Endothelial cell of umbilical vein (primary cell): Measurements from ENCODE around the gene ORMDL3. TPM values are rescaled to one million over a fixed set of nuclear protein-coding genes. Genes with fewer than 3 reads are reported as not detected.

Experiments used
- BruUV-seq: library from RNA; stranded (reverse); fragments of 400-500 nt; replicated peaks from 2 replicates; lab custom pipeline; 2021; lab: Mats Ljungman, UMichigan
- CTCF ChIA-PET: fragments of 300-600, 350-600 bp; sonication (Branson Sonifier 250); formaldehyde crosslinking; loops from one replicate; lab custom pipeline; 2021; ENCODE audit warnings: antibody characterized with exemption, inconsistent platforms; lab: Charles Lee
- POLR2A ChIA-PET: fragments of 300-600, 350-600 bp; sonication (Branson Sonifier 250); formaldehyde crosslinking; loops from one replicate; lab custom pipeline; 2021; ENCODE audit warnings: antibody characterized with exemption, inconsistent platforms; lab: Charles Lee
- DNase-seq: peaks from one replicate; pipeline ENCODE4 v3.0.0-alpha.2; 2011; ENCODE audit warnings: low read depth, low spot score
- FAIRE-seq: peaks from 2 replicates; lab custom pipeline; 2011; peaks lifted over from hg19 to GRCh38; lab: Jason Lieb, UNC
- H2AFZ ChIP-seq: 2 replicates; pipeline ENCODE4 v1.6.0; 2012; ENCODE audit warnings: low read depth, low read length, control low read depth, inconsistent platforms
- H3K27ac ChIP-seq: 2 replicates; pipeline ENCODE4 v1.5.1; 2011; ENCODE audit warnings: low read depth, mild to moderate bottlenecking, control low read depth, low read length, moderate library complexity; ENCODE audit not compliant: insufficient read depth
- H3K27me3 ChIP-seq, 2 experiments: 2 replicates each; pipeline versions ENCODE4 v1.6.0 to v1.6.1; 2011; ENCODE audit warnings: low read length in 2 of 2, mixed read lengths in 1 of 2; ENCODE audit not compliant: control insufficient read depth in 2 of 2, insufficient read depth in 2 of 2
- H3K36me3 ChIP-seq, 2 experiments: 2 replicates in 1 of 2; 3 replicates in 1 of 2; pipeline ENCODE4 v1.5.1; 2011; ENCODE audit warnings: low read length in 2 of 2, mild to moderate bottlenecking in 1 of 2, moderate library complexity in 1 of 2; ENCODE audit not compliant: control insufficient read depth in 2 of 2, insufficient read depth in 2 of 2; ENCODE audit errors: extremely low read depth in 1 of 2
- H3K4me1 ChIP-seq: 3 replicates; pipeline ENCODE4 v1.5.1; 2011; ENCODE audit warnings: mild to moderate bottlenecking, low read length; ENCODE audit not compliant: control insufficient read depth, insufficient read depth; ENCODE audit errors: extremely low read depth
- H3K4me2 ChIP-seq: 2 replicates; pipeline ENCODE4 v1.6.1; 2011; ENCODE audit warnings: low read length, control low read depth, mixed read lengths; ENCODE audit not compliant: insufficient read depth
- H3K4me3 ChIP-seq, 3 experiments: fragments of 200-600 bp in 1 of 3; sonication (generic), shearing (Covaris generic) in 1 of 3; replicated peaks in 1 of 3; 2 replicates each; pipeline ENCODE4 v1.5.1; 2011 to 2016; ENCODE audit warnings: control low read depth in 3 of 3, low read length in 3 of 3, mild to moderate bottlenecking in 2 of 3, inconsistent platforms in 1 of 3, low read depth in 1 of 3, moderate library complexity in 1 of 3; ENCODE audit not compliant: insufficient read depth in 1 of 3
- H3K79me2 ChIP-seq: 2 replicates; pipeline ENCODE4 v1.6.0; 2012; ENCODE audit warnings: low read length, inconsistent platforms; ENCODE audit not compliant: control insufficient read depth, insufficient read depth
- H3K9ac ChIP-seq: replicated peaks from 2 replicates; pipeline ENCODE3; 2011; ENCODE audit warnings: low read length, control low read depth; ENCODE audit not compliant: insufficient read depth; ENCODE audit errors: extremely low read depth
- H3K9me1 ChIP-seq: replicated peaks from 3 replicates; pipeline ENCODE4 v1.6.0; 2011; ENCODE audit warnings: mild to moderate bottlenecking, low read length; ENCODE audit not compliant: control insufficient read depth, insufficient read depth; ENCODE audit errors: extremely low read depth
- H3K9me3 ChIP-seq: replicated peaks from 2 replicates; pipeline ENCODE4 v1.5.1; 2012; ENCODE audit warnings: low read length, inconsistent platforms; ENCODE audit not compliant: control insufficient read depth, insufficient read depth
- H4K20me1 ChIP-seq: replicated peaks from 2 replicates; pipeline ENCODE3; 2011; ENCODE audit warnings: mild to moderate bottlenecking, low read length; ENCODE audit not compliant: control insufficient read depth, insufficient read depth; ENCODE audit errors: extremely low read depth
- EZH2 ChIP-seq: IDR thresholded peaks from 2 replicates; pipeline ENCODE4 v1.6.1; 2012; ENCODE audit warnings: borderline replicate concordance, low read depth, mild to moderate bottlenecking, moderate library complexity, low read length, inconsistent platforms; ENCODE audit not compliant: severe bottlenecking
- FOS ChIP-seq: IDR thresholded peaks from 2 replicates; pipeline ENCODE4 v1.6.1; 2011; ENCODE audit warnings: mild to moderate bottlenecking, low read length, moderate library complexity, borderline replicate concordance; ENCODE audit not compliant: insufficient read depth
- GATA2 ChIP-seq: IDR thresholded peaks from 2 replicates; pipeline ENCODE4 v1.7.0; 2011; ENCODE audit warnings: low read depth, mild to moderate bottlenecking, moderate library complexity, mixed read lengths, low read length; ENCODE audit not compliant: insufficient read length, insufficient read depth
- JUN ChIP-seq: IDR thresholded peaks from 2 replicates; pipeline ENCODE4 v1.6.1; 2011; ENCODE audit warnings: borderline replicate concordance, low read depth; ENCODE audit not compliant: insufficient read length, insufficient read depth
- MYC ChIP-seq: IDR thresholded peaks from one replicate; pipeline ENCODE4 v1.6.1; 2011; ENCODE audit warnings: mild to moderate bottlenecking, low read depth, low read length
- POLR2A ChIP-seq: IDR thresholded peaks from 2 replicates; pipeline ENCODE4 v1.6.1; 2012; ENCODE audit warnings: low read depth, mild to moderate bottlenecking, control low read depth, low read length
- POLR2AphosphoS5 ChIP-seq: IDR thresholded peaks from 2 replicates; pipeline ENCODE4 v1.6.1; 2012; ENCODE audit warnings: low read depth, mild to moderate bottlenecking, control low read depth, low read length, moderate library complexity; ENCODE audit not compliant: insufficient read depth
- dilution Hi-C: fragments of 300-500 bp; cut with MboI; formaldehyde crosslinking; loops from one replicate; pipeline ENCODE4 v1.15.0; 2019; ENCODE audit warnings: low sequenced_read_pairs; ENCODE audit not compliant: extremely low pct_ligation_motif_present
- intact Hi-C: fragments of 100-400 bp; cut with micrococcal nuclease; formaldehyde crosslinking; loops from one replicate; pipeline ENCODE4 v1.10.0; 2022
- polyA plus RNA-seq, 4 experiments: library from polyadenylated mRNA; depleted of rRNA in 3 of 4; stranded (reverse) in 3 of 4; unstranded in 1 of 4; fragments of >200 nt; gene quantifications; 2 replicates each; pipeline versions ENCODE4 v1.2.1 to v1.2.3, GENCODE V29; 2011 to 2012; ENCODE audit warnings: missing spikeins in 1 of 4
- total RNA-seq: library from RNA; stranded (reverse); gene quantifications from 2 replicates; pipeline ENCODE4 v1.2.3, GENCODE V29; 2021
- TF ChIP-seq, protein P1 (sequence below), 2 donors: IDR thresholded peaks; 1 replicate in 1 of 2; 2 replicates in 1 of 2; pipeline ENCODE4 v1.5.1; 2011; ENCODE audit warnings: low read length in 2 of 2, mild to moderate bottlenecking in 2 of 2, moderate library complexity in 2 of 2, control low read depth in 1 of 2, inconsistent platforms in 1 of 2, low read depth in 1 of 2; ENCODE audit not compliant: insufficient read depth in 1 of 2; ENCODE audit errors: extremely low read depth in 1 of 2

ORMDL3 gene
- total and polyA plus RNA-seq, 2 donors (not counting 3 experiments of a cell fraction or from before 2014, with no cell fraction given) = 29.8 to 49.8 TPM

DNA sequence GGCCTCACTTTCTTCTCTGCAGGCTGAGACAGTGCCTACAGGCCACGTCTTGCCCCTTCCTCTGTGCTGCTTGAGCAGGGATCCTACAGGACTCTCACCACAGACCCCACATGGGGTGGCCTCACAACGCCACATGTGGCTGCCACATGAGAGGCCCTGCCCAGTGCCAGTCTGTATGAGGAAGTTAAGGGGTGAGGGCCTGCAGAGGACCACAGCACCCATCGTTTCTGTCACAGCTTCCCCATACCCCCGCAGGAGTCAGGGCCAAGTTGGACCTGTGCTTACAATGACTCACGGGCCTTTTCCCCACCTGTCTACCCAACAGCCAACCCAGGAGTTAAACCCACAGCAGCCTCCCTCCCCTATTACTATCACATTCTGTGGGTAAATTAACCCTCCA is 6.1 kb downstream of the ORMDL3 start:
- Histone ChIP-seq H3K9ac (no peak overlapping the region), H3K27me3 (no peaks in the 10 kb centered on the region), H2AFZ (no peak overlapping the region), H3K36me3 (peaks cover 5 to 32% of the 10 kb centered on the region in 2 experiments), H3K4me2 (no peak overlapping the region), H3K9me1 (no peaks in the 10 kb centered on the region), H3K4me1 (peaks cover 10% of the 10 kb centered on the region), H4K20me1 (no peaks in the 10 kb centered on the region), H3K4me3 (no peak overlapping the region), H3K27ac (no peak overlapping the region), H3K9me3 (no peaks in the 10 kb centered on the region), H3K79me2 (peaks cover 17% of the 10 kb centered on the region)
- TSS peak; percentile 15 for BruUV-seq
- POLR2A ChIA-PET = no interaction called here
- CTCF ChIA-PET = no interaction called here
- intact Hi-C loops (no loop called here), dilution Hi-C loops (no loop called here)
- TF ChIP-seq, protein P1, sequence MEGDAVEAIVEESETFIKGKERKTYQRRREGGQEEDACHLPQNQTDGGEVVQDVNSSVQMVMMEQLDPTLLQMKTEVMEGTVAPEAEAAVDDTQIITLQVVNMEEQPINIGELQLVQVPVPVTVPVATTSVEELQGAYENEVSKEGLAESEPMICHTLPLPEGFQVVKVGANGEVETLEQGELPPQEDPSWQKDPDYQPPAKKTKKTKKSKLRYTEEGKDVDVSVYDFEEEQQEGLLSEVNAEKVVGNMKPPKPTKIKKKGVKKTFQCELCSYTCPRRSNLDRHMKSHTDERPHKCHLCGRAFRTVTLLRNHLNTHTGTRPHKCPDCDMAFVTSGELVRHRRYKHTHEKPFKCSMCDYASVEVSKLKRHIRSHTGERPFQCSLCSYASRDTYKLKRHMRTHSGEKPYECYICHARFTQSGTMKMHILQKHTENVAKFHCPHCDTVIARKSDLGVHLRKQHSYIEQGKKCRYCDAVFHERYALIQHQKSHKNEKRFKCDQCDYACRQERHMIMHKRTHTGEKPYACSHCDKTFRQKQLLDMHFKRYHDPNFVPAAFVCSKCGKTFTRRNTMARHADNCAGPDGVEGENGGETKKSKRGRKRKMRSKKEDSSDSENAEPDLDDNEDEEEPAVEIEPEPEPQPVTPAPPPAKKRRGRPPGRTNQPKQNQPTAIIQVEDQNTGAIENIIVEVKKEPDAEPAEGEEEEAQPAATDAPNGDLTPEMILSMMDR (IDR thresholded peaks at IDR 0.05; ENCODE audit: extremely low read depth in 1 of 2, insufficient read depth in 1 of 2, low read depth in 1 of 2, low read length in 2 of 2) = no peak
- TF ChIP-seq JUN = no peak
- DNase-seq (no peak), FAIRE-seq (no peak)

DNA sequence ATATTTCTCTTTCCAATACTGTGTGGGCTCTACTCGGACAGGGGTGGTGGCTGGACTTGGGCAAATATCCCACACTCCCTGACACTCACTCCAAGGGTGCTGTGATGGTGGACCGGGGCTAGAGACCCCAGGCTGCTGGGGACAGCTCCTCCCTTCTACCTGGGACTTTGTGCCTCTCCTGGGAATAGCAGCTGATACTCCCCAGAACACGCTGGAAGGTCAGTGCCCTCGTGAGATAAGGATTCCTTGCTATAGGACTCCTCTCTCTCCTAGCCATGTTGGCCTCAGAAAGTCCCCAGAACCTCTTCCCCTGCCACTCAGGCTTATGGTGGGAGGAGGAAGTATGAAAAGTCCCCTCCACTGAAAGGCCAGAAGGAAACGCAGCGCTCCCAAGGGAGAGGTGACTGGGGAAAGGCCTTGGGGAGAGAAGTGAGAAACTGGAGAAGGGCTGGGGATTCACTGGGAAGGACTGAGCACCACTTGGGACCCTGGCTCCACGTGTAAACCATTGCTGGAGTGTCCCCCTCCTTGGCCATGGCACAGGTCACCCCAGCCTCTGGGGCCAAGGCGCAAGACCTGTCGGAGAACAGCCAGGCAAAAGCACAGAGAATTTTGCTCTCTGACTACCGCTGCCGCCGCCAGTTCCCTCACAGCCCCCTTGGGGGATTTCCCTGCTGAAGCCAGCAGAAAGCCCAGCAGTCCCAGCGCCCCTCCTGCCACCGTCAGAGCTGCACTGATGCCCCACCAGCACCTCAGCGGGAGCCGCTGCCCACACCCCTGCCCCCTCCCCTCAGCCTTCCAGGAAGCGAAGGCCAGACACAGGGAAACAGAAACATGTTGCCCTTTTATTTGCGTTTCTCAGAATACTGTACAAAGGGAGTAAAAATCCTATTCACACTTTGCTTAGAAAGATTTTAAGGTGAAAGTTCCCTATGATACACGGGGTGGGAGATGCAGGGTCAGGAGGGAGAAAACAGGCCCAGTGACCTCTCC is 6.9 kb downstream of the ORMDL3 start:
- ChIA-PET POLR2A (no interaction called here), CTCF (no interaction called here)
- no peak for TF ChIP-seq MYC
- no peak for TF ChIP-seq POLR2AphosphoS5
- no peak for TF ChIP-seq GATA2
- no peak for TF ChIP-seq POLR2A
- TF ChIP-seq FOS = no peak
- TF ChIP-seq EZH2 = no peak
- Histone ChIP-seq H3K4me2 (no peak overlapping the region), H3K27ac (no peak overlapping the region), H3K4me3 (no peak overlapping the region), H4K20me1 (no peaks in the 10 kb centered on the region), H3K9ac (no peak overlapping the region), H3K4me1 (peaks cover 6% of the 10 kb centered on the region), H3K36me3 (peaks cover 5 to 32% of the 10 kb centered on the region in 2 experiments), H3K79me2 (peaks cover 9% of the 10 kb centered on the region), H3K9me3 (no peaks in the 10 kb centered on the region), H3K27me3 (no peaks in the 10 kb centered on the region), H2AFZ (no peak overlapping the region), H3K9me1 (no peaks in the 10 kb centered on the region)
- dilution Hi-C loops (no loop called here), intact Hi-C loops (no loop called here)
- no peak for FAIRE-seq
- no TSS peak for BruUV-seq
- no peak for DNase-seq
